H1 (cell line): Measurements from ENCODE around the gene RABEP2. TPM values are rescaled to one million over a fixed set of nuclear protein-coding genes. Genes with fewer than 3 reads are reported as not detected.
A peak's percentile ranks its signal among the peaks of the same experiment; 100 is the strongest.

ENCODE experiments used
- BRCA1 ChIP-seq: IDR thresholded peaks from 2 replicates; pipeline ENCODE4 v1.6.1; 2012; ENCODE audit warnings: low read depth, low read length, improper control_type of control experiment
- CBX5 ChIP-seq: fragments of 300-800, 300-1000 bp; sonication (generic); IDR thresholded peaks from 2 replicates; pipeline ENCODE4 v1.7.1; 2016; ENCODE audit warnings: antibody characterized with exemption, low read length, low read depth
- E2F6 ChIP-seq: IDR thresholded peaks from 2 replicates; pipeline ENCODE4 v1.6.1; 2012; ENCODE audit warnings: inconsistent platforms
- EGR1 ChIP-seq: IDR thresholded peaks from 2 replicates; pipeline ENCODE4 v1.6.1; 2011; ENCODE audit warnings: low read depth, low read length, borderline replicate concordance
- GTF2F1 ChIP-seq: IDR thresholded peaks from 2 replicates; pipeline ENCODE4 v1.6.1; 2012; ENCODE audit warnings: low read depth, low read length, improper control_type of control experiment, borderline replicate concordance
- KDM5A ChIP-seq: fragments of 200-600 bp; IDR thresholded peaks from 2 replicates; pipeline ENCODE4 v1.7.1; 2012; ENCODE audit warnings: mild to moderate bottlenecking, low read length, inconsistent platforms, mixed read lengths
- RFX5 ChIP-seq: IDR thresholded peaks from 2 replicates; pipeline ENCODE4 v1.6.1; 2011; ENCODE audit warnings: low read depth, low read length, improper control_type of control experiment, borderline replicate concordance
- RNF2 ChIP-seq: fragments of 200-900, 300-1000 bp; sonication (generic); IDR thresholded peaks from 2 replicates; pipeline ENCODE4 v1.7.1; 2016; ENCODE audit warnings: borderline replicate concordance, low read depth, mild to moderate bottlenecking, antibody characterized with exemption, low read length; ENCODE audit not compliant: poor library complexity, severe bottlenecking; ENCODE audit errors: missing control alignments
- TCF12 ChIP-seq: IDR thresholded peaks from 2 replicates; pipeline ENCODE4 v1.6.1; 2011; ENCODE audit warnings: low read depth, mild to moderate bottlenecking, low read length
- YY1 ChIP-seq: IDR thresholded peaks from 2 replicates; pipeline ENCODE4 v1.6.1; 2011; ENCODE audit warnings: low read depth, mild to moderate bottlenecking, low read length
- polyA plus RNA-seq, 7 experiments: library from polyadenylated mRNA; depleted of rRNA in 3 of 7; stranded (reverse) in 5 of 7; unstranded in 2 of 7; fragments of >200 nt in 5 of 7; fragments of 200-250 nt in 2 of 7; gene quantifications; 1 replicate in 5 of 7; 2 replicates in 1 of 7; 4 replicates in 1 of 7; pipeline versions ENCODE4 v1.2.1 to v1.2.3, GENCODE V29; 2011 to 2013; ENCODE audit warnings: missing spikeins in 2 of 7, mixed read lengths in 2 of 7
- total RNA-seq: library from RNA; stranded (reverse); fragmentation: NEBNext Ultra II Directional; extraction: Animal tissue kit (Norgen Biotek cat#: 25700); gene quantifications from 2 replicates; pipeline ENCODE4 v1.2.1, GENCODE V29; 2021

RABEP2 gene
- total and polyA plus RNA-seq, 2 of the 8 experiments (the other 6 are each of a cell fraction or from before 2014, with no cell fraction given): 10.4 to 14.9 TPM

DNA sequence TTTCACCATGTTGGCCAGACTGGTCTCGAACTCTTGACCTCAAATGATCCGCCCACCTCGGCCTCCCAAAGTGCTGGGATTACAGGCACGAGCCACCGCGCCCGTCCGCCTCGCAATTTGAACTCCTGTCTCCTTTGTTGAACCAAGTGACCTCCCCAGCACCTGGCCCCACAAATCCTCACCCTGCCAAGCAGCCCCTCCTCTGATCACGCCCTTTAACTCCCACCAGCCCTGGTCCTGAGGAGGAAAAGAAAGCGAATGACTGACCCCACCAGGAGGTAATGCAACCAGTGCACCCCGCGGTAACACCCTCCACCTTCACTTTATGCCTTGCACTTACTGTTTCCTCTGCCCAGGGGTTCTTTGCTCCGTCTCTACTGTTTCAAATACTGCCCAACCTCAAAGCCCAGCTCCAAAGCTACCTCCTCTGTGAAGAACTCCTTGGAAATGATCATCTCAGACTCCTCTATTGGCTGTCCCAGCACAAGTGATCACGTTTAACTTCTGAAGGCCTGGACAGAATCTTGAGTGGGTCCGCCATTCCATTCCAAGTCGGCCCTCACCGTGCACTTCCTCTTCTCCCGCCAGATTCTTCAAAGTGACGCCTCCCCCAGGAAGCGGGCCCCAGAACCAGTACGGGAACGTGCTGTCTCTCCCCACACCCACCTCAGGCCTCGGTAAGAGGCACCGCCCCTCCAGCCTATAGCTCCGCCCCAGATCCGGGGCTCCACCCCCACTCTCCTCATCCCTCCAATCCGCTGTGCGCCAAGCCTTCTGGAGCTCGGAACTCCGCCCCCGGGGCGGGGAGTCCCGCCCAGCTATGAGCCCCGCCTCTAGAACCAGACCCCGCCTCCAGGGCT is 11.1 kb upstream of the RABEP2 start (continued):
- no peak for TF ChIP-seq RNF2
- TF ChIP-seq GTF2F1: no peak
- TF ChIP-seq TCF12: no peak
- no peak for TF ChIP-seq YY1
- TF ChIP-seq KDM5A: no peak
- no peak for TF ChIP-seq BRCA1
- TF ChIP-seq E2F6: peak; percentile 92
- no peak for TF ChIP-seq RFX5
- TF ChIP-seq EGR1: peak; percentile 12; the same call in 1 of the 2 replicates
- TF ChIP-seq CBX5: no peak
